Osteoblast (primary cell): ENCODE results near the gene GK2. TPM values are rescaled to one million over a fixed set of nuclear protein-coding genes. Genes with fewer than 3 reads are reported as not detected.

ENCODE experiments used
- DNase-seq: peaks from one replicate; pipeline ENCODE4 v3.0.0; 2011; ENCODE audit warnings: low spot score, mixed read lengths; ENCODE audit not compliant: insufficient read length; ENCODE audit errors: missing footprints
- H2AFZ ChIP-seq: 2 replicates; pipeline ENCODE4 v1.6.0; 2011; ENCODE audit warnings: mild to moderate bottlenecking, low read length
- H3K27ac ChIP-seq: 2 replicates; pipeline ENCODE4 v1.5.1; 2011; ENCODE audit warnings: mild to moderate bottlenecking, low read depth, low read length, moderate library complexity
- H3K27me3 ChIP-seq: 2 replicates; pipeline ENCODE4 v1.6.0; 2012; ENCODE audit warnings: mild to moderate bottlenecking, control low read depth, inconsistent platforms, low read length, moderate library complexity; ENCODE audit not compliant: insufficient read depth
- H3K36me3 ChIP-seq: 2 replicates; pipeline ENCODE4 v1.5.1; 2011; ENCODE audit warnings: mild to moderate bottlenecking, low read length, control low read depth, moderate library complexity; ENCODE audit not compliant: insufficient read depth
- H3K4me1 ChIP-seq: 2 replicates; pipeline ENCODE4 v1.5.1; 2011; ENCODE audit warnings: mild to moderate bottlenecking, low read length, control low read depth, moderate library complexity; ENCODE audit not compliant: insufficient read depth
- H3K4me2 ChIP-seq: 2 replicates; pipeline ENCODE4 v1.6.0; 2011; ENCODE audit warnings: mild to moderate bottlenecking, low read length; ENCODE audit not compliant: insufficient read depth
- H3K4me3 ChIP-seq: fragments of 200-600 bp; sonication (generic); 3 replicates; pipeline ENCODE4 v1.5.1; 2012; ENCODE audit warnings: mild to moderate bottlenecking, low read length, inconsistent platforms; ENCODE audit not compliant: insufficient read depth
- H3K79me2 ChIP-seq: 2 replicates; pipeline ENCODE4 v1.6.0; 2012; ENCODE audit warnings: mild to moderate bottlenecking, low read length, control low read depth, inconsistent platforms; ENCODE audit not compliant: insufficient read depth
- H3K9me3 ChIP-seq: 2 replicates; pipeline ENCODE4 v1.5.1; 2011; ENCODE audit warnings: low read depth, low read length, control low read depth
- H4K20me1 ChIP-seq: 2 replicates; pipeline ENCODE4 v1.6.0; 2012; ENCODE audit warnings: mild to moderate bottlenecking, low read length, control low read depth; ENCODE audit not compliant: insufficient read depth
- total RNA-seq: library from RNA; depleted of rRNA; stranded (reverse); fragments of >200 nt; gene quantifications from 2 replicates; pipeline ENCODE4 v1.2.3, GENCODE V29; 2012
- TF ChIP-seq, protein P1 (sequence below): IDR thresholded peaks from 2 replicates; pipeline ENCODE4 v1.5.1; 2011; ENCODE audit warnings: mild to moderate bottlenecking, low read depth, low read length, moderate library complexity; ENCODE audit errors: extremely low read depth

Gene GK2
- total RNA-seq, 1 donor: not detected

DNA sequence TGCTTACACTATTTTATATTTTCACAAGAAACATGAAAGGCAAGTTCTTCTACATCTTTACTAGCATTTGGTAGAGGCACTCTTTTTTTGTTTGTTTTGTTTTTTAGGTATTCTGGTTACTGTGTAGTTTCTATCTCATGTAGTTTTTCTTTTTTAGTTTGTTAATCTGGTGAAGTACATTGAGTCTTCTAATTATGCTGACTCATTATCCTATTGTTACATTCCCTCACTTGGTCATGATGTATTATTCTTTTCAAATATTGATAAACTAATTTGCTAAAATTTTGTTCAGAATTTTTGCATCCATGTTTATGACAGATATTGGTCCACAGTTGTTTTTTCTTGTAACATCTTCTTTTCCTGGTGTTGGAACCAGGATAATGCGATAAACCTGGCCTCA, 4.7 kb downstream of the GK2 start:
- Histone ChIP-seq H4K20me1 (no peaks in the 10 kb centered on the region), H3K9me3 (no peaks in the 10 kb centered on the region), H3K36me3 (no peaks in the 10 kb centered on the region), H3K27ac (no peak overlapping the region), H3K4me1 (no peaks in the 10 kb centered on the region), H3K27me3 (no peaks in the 10 kb centered on the region), H3K4me3 (no peak overlapping the region), H3K79me2 (no peaks in the 10 kb centered on the region), H2AFZ (no peak overlapping the region), H3K4me2 (no peak overlapping the region)
- no peak for DNase-seq
- TF ChIP-seq, protein P1, sequence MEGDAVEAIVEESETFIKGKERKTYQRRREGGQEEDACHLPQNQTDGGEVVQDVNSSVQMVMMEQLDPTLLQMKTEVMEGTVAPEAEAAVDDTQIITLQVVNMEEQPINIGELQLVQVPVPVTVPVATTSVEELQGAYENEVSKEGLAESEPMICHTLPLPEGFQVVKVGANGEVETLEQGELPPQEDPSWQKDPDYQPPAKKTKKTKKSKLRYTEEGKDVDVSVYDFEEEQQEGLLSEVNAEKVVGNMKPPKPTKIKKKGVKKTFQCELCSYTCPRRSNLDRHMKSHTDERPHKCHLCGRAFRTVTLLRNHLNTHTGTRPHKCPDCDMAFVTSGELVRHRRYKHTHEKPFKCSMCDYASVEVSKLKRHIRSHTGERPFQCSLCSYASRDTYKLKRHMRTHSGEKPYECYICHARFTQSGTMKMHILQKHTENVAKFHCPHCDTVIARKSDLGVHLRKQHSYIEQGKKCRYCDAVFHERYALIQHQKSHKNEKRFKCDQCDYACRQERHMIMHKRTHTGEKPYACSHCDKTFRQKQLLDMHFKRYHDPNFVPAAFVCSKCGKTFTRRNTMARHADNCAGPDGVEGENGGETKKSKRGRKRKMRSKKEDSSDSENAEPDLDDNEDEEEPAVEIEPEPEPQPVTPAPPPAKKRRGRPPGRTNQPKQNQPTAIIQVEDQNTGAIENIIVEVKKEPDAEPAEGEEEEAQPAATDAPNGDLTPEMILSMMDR: no peak

DNA sequence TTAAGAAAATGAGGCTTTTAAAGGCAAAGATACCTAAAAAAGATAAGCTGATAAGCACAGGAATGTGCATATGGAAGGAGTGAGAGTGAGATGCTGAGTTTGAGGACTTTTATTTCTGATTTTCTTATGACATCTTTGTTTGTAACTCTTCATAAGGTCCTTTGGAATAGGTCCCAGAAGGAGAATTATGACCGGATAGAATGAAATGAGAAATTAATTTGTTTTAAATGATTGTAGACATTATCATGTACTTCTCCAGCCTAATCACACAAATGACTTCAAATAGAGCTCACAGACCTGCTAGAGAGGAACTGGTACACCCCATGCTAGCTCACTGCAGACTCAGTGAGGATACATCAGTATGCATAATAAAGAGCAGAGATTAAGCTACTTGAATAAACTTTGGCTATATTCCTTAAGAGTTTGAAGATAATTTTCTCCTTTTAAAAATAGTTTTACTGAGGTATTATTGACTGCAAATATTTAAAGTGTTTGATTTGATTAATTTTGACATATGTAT, 5.6 kb downstream of the GK2 start:
- H3K36me3 ChIP-seq: no peaks in the 10 kb centered on the region
- no peaks in the 10 kb centered on the region for H3K79me2 ChIP-seq
- no peak overlapping the region for H3K4me2 ChIP-seq
- H3K27ac ChIP-seq: no peak overlapping the region
- TF ChIP-seq, protein P1: no peak
- H2AFZ ChIP-seq: no peak overlapping the region
- no peaks in the 10 kb centered on the region for H3K9me3 ChIP-seq
- no peaks in the 10 kb centered on the region for H3K4me1 ChIP-seq
- H3K27me3 ChIP-seq: no peaks in the 10 kb centered on the region
- no peaks in the 10 kb centered on the region for H4K20me1 ChIP-seq
- no peak for DNase-seq
- H3K4me3 ChIP-seq: no peak overlapping the region

DNA sequence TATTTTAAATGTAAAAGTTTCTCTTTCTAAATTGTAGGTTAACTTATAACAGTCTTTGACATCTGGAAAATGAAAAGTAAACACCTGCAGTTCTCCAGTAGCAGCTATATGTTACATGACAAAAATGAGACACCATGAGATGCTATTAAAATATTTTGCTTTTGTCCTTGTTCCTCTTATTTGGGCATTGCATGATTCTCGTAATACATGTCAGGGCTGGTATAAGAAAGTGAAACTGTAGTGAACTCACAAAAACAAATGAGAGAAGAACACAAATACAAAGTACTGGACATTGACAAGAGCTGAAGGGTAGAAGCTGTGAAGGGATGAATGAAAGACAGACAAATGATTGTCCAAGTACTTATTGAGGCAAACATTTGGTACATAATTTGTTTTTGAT, 9.0 kb downstream of the GK2 start:
- no peak overlapping the region for H3K4me2 ChIP-seq
- DNase-seq: no peak
- no peaks in the 10 kb centered on the region for H3K79me2 ChIP-seq
- no peaks in the 10 kb centered on the region for H3K36me3 ChIP-seq
- H3K4me3 ChIP-seq: no peak overlapping the region
- H3K9me3 ChIP-seq: no peaks in the 10 kb centered on the region
- no peak overlapping the region for H3K27ac ChIP-seq
- TF ChIP-seq, protein P1: no peak
- no peaks in the 10 kb centered on the region for H4K20me1 ChIP-seq
- H3K4me1 ChIP-seq: no peaks in the 10 kb centered on the region
- H3K27me3 ChIP-seq: no peaks in the 10 kb centered on the region
- no peak overlapping the region for H2AFZ ChIP-seq

DNA sequence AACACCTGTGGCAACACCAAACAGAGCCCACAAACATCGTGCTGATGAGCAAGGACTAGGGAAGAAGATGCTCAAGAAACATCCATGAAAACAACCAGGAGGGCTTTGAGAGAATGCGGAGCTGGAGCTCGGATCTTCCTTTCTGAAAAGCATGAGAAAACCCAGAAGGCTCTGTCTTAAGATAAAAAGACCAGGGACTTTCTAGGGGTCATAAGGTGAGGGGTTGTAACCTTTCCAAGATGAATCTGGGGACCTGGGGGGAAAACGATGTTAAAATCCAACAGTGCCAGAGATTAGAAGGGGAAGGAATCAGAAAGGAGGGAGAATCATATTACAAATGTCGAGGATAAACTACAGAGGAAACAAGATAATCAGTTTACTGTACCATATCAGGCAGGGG, 10.1 kb downstream of the GK2 start:
- no peaks in the 10 kb centered on the region for H3K36me3 ChIP-seq
- H3K27ac ChIP-seq: no peak overlapping the region
- no peak overlapping the region for H3K4me3 ChIP-seq
- no peaks in the 10 kb centered on the region for H3K4me1 ChIP-seq
- H3K79me2 ChIP-seq: no peaks in the 10 kb centered on the region
- no peaks in the 10 kb centered on the region for H3K9me3 ChIP-seq
- H4K20me1 ChIP-seq: no peaks in the 10 kb centered on the region
- no peak for DNase-seq
- TF ChIP-seq, protein P1: no peak
- no peak overlapping the region for H2AFZ ChIP-seq
- no peaks in the 10 kb centered on the region for H3K27me3 ChIP-seq
- no peak overlapping the region for H3K4me2 ChIP-seq
